Liver (tissue), 9 donors: ENCODE measurements around the gene NFIX. TPM values are rescaled to one million over a fixed set of nuclear protein-coding genes. Genes with fewer than 3 reads are reported as not detected.

Experiments used
- DNase-seq: peaks from one replicate; pipeline ENCODE4 v3.0.0-alpha.2; 2017; ENCODE audit warnings: low spot score
- H3K27ac ChIP-seq, 2 donors: one replicate each; pipeline ENCODE4 v1.7.0; 2013; ENCODE audit warnings: inconsistent platforms in 2 of 2, low read length in 2 of 2, control low read depth in 1 of 2, low read depth in 1 of 2, mild to moderate bottlenecking in 1 of 2
- H3K27me3 ChIP-seq, 4 donors: one replicate each; pipeline versions ENCODE4 v1.6.1 to v1.7.0; 2013; ENCODE audit warnings: low read length in 3 of 4, inconsistent platforms in 1 of 4, mild to moderate bottlenecking in 1 of 4, moderate library complexity in 1 of 4; ENCODE audit not compliant: control insufficient read depth in 4 of 4, insufficient read depth in 4 of 4
- H3K36me3 ChIP-seq, 4 donors: one replicate each; pipeline versions ENCODE4 v1.6.1 to v1.7.0; 2013; ENCODE audit warnings: low read length in 3 of 4, mild to moderate bottlenecking in 3 of 4, low read depth in 1 of 4, moderate library complexity in 1 of 4; ENCODE audit not compliant: control insufficient read depth in 4 of 4, insufficient read depth in 3 of 4
- H3K4me1 ChIP-seq, 4 donors: one replicate each; pipeline versions ENCODE4 v1.6.1 to v1.7.0; 2013; ENCODE audit warnings: low read length in 3 of 4, mild to moderate bottlenecking in 3 of 4, moderate library complexity in 1 of 4; ENCODE audit not compliant: control insufficient read depth in 4 of 4, insufficient read depth in 4 of 4
- H3K4me3 ChIP-seq, 3 donors: one replicate each; pipeline versions ENCODE4 v1.6.1 to v1.7.0; 2013; ENCODE audit warnings: low read length in 3 of 3, control low read depth in 1 of 3, low read depth in 1 of 3, mild to moderate bottlenecking in 1 of 3
- H3K9ac ChIP-seq, 2 donors: one replicate each; pipeline ENCODE4 v1.7.0; 2013; ENCODE audit warnings: low read length in 2 of 2, mild to moderate bottlenecking in 2 of 2, moderate library complexity in 2 of 2, control low read depth in 1 of 2, low read depth in 1 of 2
- H3K9me3 ChIP-seq, 4 donors: one replicate each; pipeline versions ENCODE4 v1.6.1 to v1.7.0; 2013; ENCODE audit warnings: low read length in 3 of 4; ENCODE audit not compliant: control insufficient read depth in 4 of 4
- EGR1 ChIP-seq, 2 donors: IDR thresholded peaks; 2 replicates each; pipeline ENCODE4 v1.6.1; 2016 to 2018; ENCODE audit warnings: antibody characterized with exemption in 2 of 2, low read depth in 2 of 2
- FOXA1 ChIP-seq: IDR thresholded peaks from 2 replicates; pipeline ENCODE4 v1.6.1; 2016; ENCODE audit warnings: antibody characterized with exemption
- GABPA ChIP-seq, 2 donors: IDR thresholded peaks in 1 of 2; conservative IDR thresholded peaks in 1 of 2; 2 replicates each; pipeline ENCODE4 v1.6.1; 2016; ENCODE audit warnings: antibody characterized with exemption in 2 of 2, mild to moderate bottlenecking in 1 of 2, moderate library complexity in 1 of 2
- HNF4A ChIP-seq, 2 donors: conservative IDR thresholded peaks; 2 replicates each; pipeline ENCODE4 v1.6.1; 2016; ENCODE audit warnings: antibody characterized with exemption in 2 of 2, mild to moderate bottlenecking in 2 of 2
- HNF4G ChIP-seq: IDR thresholded peaks from 2 replicates; pipeline ENCODE4 v1.6.1; 2016; ENCODE audit warnings: antibody characterized with exemption
- JUND ChIP-seq, 2 donors: IDR thresholded peaks; 2 replicates each; pipeline ENCODE4 v1.6.1; 2016; ENCODE audit warnings: antibody characterized with exemption in 2 of 2
- NR2F2 ChIP-seq: IDR thresholded peaks from 2 replicates; pipeline ENCODE4 v1.6.1; 2016; ENCODE audit warnings: antibody characterized with exemption
- RXRA ChIP-seq, 2 donors: IDR thresholded peaks; 2 replicates each; pipeline ENCODE4 v1.6.1; 2017 to 2018; ENCODE audit warnings: antibody characterized with exemption in 2 of 2, mild to moderate bottlenecking in 1 of 2
- SP1 ChIP-seq: IDR thresholded peaks from 2 replicates; pipeline ENCODE4 v1.6.1; 2018; ENCODE audit warnings: antibody characterized with exemption, mild to moderate bottlenecking
- YY1 ChIP-seq: IDR thresholded peaks from 2 replicates; pipeline ENCODE4 v1.6.1; 2016; ENCODE audit warnings: antibody characterized with exemption, mild to moderate bottlenecking
- WGBS: extraction: QIAGEN DNeasy Blood & Tissue Kit; methylation state at CpG from one replicate; pipeline ENCODE4 v1.1.7; 2013; 5-methylcytosine and 5-hydroxymethylcytosine counted together
- polyA plus RNA-seq, 2 donors: library from polyadenylated mRNA; stranded (reverse) in 1 of 2; unstranded in 1 of 2; fragments of 200-250 nt in 1 of 2; fragments of >200 nt in 1 of 2; fragmentation: Nextera tagmentation in 1 of 2; extraction: Ambion mirVana in 1 of 2; gene quantifications; one replicate each; pipeline versions ENCODE4 v1.2.1 to v1.2.3, GENCODE V29; 2013 to 2015
- total RNA-seq, 2 donors: library from RNA; depleted of rRNA; stranded (reverse); fragments of >200 nt; gene quantifications; one replicate each; pipeline ENCODE4 v1.2.3, GENCODE V29; 2014
- TF ChIP-seq, protein P1 (sequence below): IDR thresholded peaks from 2 replicates; pipeline ENCODE4 v1.6.1; 2016; ENCODE audit warnings: antibody characterized with exemption
- TF ChIP-seq, protein P2 (sequence below): IDR thresholded peaks from 2 replicates; pipeline ENCODE4 v1.6.1; 2016; ENCODE audit warnings: antibody characterized with exemption
- TF ChIP-seq, protein P3 (sequence below): IDR thresholded peaks from 2 replicates; pipeline ENCODE4 v1.6.1; 2016; ENCODE audit warnings: antibody characterized with exemption
- TF ChIP-seq, protein P4 (sequence below): IDR thresholded peaks from 2 replicates; pipeline ENCODE4 v1.6.1; 2016; ENCODE audit warnings: antibody characterized with exemption, mild to moderate bottlenecking
- donor health status: healthy.
- donor health status: healthy.
- donor health status: healthy.
- donor health status: healthy.
- donor health status: healthy.

NFIX gene
- total and polyA plus RNA-seq, 4 donors, result 3.3 to 18.4 (median 12.6) TPM

DNA sequence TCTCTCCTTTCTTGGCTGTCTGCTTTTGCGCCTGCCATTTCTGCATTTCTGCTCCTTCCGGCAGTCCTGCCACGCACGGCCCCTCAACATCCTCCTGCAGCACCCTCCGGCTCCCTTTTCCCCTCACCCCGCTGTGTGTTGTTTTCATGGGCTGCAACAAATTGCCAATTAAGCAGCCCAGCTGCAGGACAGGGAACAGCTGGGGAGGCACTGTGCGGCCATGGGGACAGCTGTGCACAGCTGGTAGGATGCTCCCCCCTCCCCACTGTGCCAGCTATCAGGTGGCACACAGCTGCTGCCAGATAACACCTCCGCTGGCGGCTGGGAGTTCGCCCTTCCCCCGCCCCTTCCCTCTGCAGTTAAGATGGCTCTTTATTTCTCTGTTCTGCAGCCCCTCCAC, 82.0 kb downstream of the NFIX start:
- Histone ChIP-seq H3K9ac (no peak overlapping the region), H3K36me3 (peaks cover 0 to 26% (median 2%) of the 10 kb centered on the region in 4 donors), H3K9me3 (no peaks in the 10 kb centered on the region), H3K27ac (no peak overlapping the region), H3K4me1 (peaks cover 0 to 14% (median 9%) of the 10 kb centered on the region in 4 donors), H3K4me3 (no peak overlapping the region), H3K27me3 (no peaks in the 10 kb centered on the region)
- WGBS, result 75% methylated on average over 11 of the region's 11 CpGs
- TF ChIP-seq SP1 (no peak), GABPA (IDR thresholded peaks at IDR 0.05 in 1 of 2, conservative IDR thresholded peaks at IDR 0.05 in 1 of 2) (no peak), EGR1 (IDR thresholded peaks at IDR 0.05; ENCODE audit: low read depth in 2 of 2) (no peak), NR2F2 (no peak), RXRA (IDR thresholded peaks at IDR 0.05) (no peak), HNF4G (no peak), FOXA1 (no peak), YY1 (no peak), HNF4A (conservative IDR thresholded peaks at IDR 0.05) (no peak), JUND (IDR thresholded peaks at IDR 0.05) (no peak)
- TF ChIP-seq, protein P1, sequence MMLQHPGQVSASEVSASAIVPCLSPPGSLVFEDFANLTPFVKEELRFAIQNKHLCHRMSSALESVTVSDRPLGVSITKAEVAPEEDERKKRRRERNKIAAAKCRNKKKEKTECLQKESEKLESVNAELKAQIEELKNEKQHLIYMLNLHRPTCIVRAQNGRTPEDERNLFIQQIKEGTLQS, result no peak
- TF ChIP-seq, protein P2, sequence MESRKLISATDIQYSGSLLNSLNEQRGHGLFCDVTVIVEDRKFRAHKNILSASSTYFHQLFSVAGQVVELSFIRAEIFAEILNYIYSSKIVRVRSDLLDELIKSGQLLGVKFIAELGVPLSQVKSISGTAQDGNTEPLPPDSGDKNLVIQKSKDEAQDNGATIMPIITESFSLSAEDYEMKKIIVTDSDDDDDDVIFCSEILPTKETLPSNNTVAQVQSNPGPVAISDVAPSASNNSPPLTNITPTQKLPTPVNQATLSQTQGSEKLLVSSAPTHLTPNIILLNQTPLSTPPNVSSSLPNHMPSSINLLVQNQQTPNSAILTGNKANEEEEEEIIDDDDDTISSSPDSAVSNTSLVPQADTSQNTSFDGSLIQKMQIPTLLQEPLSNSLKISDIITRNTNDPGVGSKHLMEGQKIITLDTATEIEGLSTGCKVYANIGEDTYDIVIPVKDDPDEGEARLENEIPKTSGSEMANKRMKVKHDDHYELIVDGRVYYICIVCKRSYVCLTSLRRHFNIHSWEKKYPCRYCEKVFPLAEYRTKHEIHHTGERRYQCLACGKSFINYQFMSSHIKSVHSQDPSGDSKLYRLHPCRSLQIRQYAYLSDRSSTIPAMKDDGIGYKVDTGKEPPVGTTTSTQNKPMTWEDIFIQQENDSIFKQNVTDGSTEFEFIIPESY, result no peak
- TF ChIP-seq, protein P3, sequence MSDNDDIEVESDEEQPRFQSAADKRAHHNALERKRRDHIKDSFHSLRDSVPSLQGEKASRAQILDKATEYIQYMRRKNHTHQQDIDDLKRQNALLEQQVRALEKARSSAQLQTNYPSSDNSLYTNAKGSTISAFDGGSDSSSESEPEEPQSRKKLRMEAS, result no peak
- TF ChIP-seq, protein P4, sequence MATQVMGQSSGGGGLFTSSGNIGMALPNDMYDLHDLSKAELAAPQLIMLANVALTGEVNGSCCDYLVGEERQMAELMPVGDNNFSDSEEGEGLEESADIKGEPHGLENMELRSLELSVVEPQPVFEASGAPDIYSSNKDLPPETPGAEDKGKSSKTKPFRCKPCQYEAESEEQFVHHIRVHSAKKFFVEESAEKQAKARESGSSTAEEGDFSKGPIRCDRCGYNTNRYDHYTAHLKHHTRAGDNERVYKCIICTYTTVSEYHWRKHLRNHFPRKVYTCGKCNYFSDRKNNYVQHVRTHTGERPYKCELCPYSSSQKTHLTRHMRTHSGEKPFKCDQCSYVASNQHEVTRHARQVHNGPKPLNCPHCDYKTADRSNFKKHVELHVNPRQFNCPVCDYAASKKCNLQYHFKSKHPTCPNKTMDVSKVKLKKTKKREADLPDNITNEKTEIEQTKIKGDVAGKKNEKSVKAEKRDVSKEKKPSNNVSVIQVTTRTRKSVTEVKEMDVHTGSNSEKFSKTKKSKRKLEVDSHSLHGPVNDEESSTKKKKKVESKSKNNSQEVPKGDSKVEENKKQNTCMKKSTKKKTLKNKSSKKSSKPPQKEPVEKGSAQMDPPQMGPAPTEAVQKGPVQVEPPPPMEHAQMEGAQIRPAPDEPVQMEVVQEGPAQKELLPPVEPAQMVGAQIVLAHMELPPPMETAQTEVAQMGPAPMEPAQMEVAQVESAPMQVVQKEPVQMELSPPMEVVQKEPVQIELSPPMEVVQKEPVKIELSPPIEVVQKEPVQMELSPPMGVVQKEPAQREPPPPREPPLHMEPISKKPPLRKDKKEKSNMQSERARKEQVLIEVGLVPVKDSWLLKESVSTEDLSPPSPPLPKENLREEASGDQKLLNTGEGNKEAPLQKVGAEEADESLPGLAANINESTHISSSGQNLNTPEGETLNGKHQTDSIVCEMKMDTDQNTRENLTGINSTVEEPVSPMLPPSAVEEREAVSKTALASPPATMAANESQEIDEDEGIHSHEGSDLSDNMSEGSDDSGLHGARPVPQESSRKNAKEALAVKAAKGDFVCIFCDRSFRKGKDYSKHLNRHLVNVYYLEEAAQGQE, result no peak
- peak; percentile 78 for DNase-seq

DNA sequence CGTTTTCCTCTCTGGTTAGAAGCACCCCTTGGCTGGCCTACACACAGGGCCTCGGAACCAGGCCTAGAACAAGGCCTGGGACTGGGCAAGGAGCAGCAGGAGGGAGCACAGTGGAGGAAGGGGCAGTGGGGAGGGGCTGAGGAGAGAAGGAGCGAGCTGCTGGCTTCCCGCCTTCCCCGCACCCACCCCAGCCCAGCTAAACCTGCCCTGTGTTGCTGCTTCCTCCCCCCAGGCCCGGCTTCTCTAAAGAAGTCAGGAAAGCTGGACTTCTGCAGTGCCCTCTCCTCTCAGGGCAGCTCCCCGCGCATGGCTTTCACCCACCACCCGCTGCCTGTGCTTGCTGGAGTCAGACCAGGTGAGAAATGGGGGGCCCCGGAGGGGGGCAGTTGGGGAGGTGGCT, 83.1 kb downstream of the NFIX start:
- no peaks in the 10 kb centered on the region for H3K9me3 ChIP-seq
- no peak overlapping the region for H3K9ac ChIP-seq
- no peak overlapping the region for H3K4me3 ChIP-seq
- WGBS, result 90% methylated on average over 10 of the region's 10 CpGs
- DNase-seq, result no peak
- H3K27me3 ChIP-seq, result no peaks in the 10 kb centered on the region
- peaks cover 0 to 26% (median 2%) of the 10 kb centered on the region in 4 donors for H3K36me3 ChIP-seq
- no peak overlapping the region for H3K27ac ChIP-seq
- TF ChIP-seq, protein P1, result no peak
- TF ChIP-seq, protein P4, result no peak
- H3K4me1 ChIP-seq, result peaks cover 0 to 26% (median 21%) of the 10 kb centered on the region in 4 donors
